ENCODE results near the gene SPECC1. TPM values are rescaled to one million over a fixed set of nuclear protein-coding genes. Genes with fewer than 3 reads are reported as not detected.
A peak's percentile ranks its signal among the peaks of the same experiment; 100 is the strongest.

The SPECC1 gene
- total and polyA plus RNA-seq, 9 of the 15 experiments (the other 6 are each of a cell fraction or from before 2014, with no cell fraction given): 2.4 to 19.6 (median 14.7) TPM

- TF ChIP-seq ZNF696 (CRISPR knock-in tag; conservative IDR thresholded peaks at IDR 0.05) (no peak), RCOR1 (IDR thresholded peaks at IDR 0.05; ENCODE audit: borderline replicate concordance in 1 of 2, low read depth in 2 of 2, low read length in 2 of 2) (peak in 1 of 2 experiments; percentile 25; a peak in 1 of 4 replicates), ZMIZ1 (IDR thresholded peaks at IDR 0.05; ENCODE audit: low read depth in 2 of 2, low read length in 2 of 2) (no peak), RNF2 (IDR thresholded peaks at IDR 0.05) (no peak), KDM4B (IDR thresholded peaks at IDR 0.05; ENCODE audit: borderline replicate concordance in 2 of 2, low read depth in 1 of 2) (no peak), MGA (IDR thresholded peaks at IDR 0.05) (peak; percentile 98), CLOCK (CRISPR knock-in tag; IDR thresholded peaks at IDR 0.05; ENCODE audit: borderline replicate concordance) (no peak), HDAC8 (tag; IDR thresholded peaks at IDR 0.05) (no peak), BRF1 (IDR thresholded peaks at IDR 0.05; ENCODE audit: borderline replicate concordance, extremely low read depth, insufficient read length) (no peak)
Measured at GRCh38 chr17:20059728-20060188, 50.6 kb downstream of the SPECC1 start (continued).
